ENCODE data around the gene FKBP10. TPM values are rescaled to one million over a fixed set of nuclear protein-coding genes. Genes with fewer than 3 reads are reported as not detected.

Gene FKBP10
- total and polyA plus RNA-seq, 9 of the 15 experiments (the other 6 are each of a cell fraction or from before 2014, with no cell fraction given) = 0.03 to 3.0 (median 1.4) TPM; not detected in 1

DNA sequence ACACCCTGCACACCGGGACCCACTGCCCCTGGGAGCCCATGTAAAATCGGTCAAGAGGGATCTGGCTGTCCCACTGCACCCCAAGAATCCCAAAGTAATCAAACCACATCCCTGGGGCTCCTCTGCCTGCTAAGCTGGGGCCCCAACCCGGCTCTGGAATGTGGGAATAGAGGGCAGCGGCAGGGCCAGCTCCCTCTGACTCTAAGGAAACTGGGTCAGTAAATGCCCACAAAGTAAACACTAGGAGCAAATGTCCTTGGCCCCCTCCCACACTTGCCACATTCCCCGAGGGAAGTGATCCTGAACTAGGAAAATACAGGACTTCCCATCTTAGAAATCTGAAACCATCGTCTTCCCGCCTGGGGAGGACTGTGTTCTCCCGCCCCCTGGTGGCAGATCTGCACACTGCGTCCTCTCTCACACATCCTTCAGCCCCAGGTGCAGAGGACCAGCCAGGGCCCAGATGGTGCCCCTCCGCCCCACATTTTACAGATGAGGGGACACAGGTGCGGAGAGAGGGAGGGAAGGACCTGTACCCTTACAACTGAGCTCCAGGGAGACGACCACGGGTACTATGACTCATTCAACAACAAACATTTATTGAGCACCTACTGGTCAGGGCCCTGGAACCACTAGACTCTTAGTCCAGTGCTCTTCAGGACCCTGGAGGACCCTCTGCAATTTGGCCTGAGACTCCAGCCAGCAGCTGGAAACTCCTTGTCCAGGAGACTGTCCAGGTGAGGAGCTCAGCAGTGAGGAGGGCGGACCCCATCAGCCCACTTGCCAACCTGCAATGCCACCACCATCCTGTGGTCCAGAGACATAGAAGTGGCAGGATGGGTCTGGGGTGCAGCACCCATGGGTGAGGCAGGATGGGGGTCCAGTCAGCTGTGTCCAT is 11.2 kb upstream of the FKBP10 start (continued):
- TF ChIP-seq, protein P1, sequence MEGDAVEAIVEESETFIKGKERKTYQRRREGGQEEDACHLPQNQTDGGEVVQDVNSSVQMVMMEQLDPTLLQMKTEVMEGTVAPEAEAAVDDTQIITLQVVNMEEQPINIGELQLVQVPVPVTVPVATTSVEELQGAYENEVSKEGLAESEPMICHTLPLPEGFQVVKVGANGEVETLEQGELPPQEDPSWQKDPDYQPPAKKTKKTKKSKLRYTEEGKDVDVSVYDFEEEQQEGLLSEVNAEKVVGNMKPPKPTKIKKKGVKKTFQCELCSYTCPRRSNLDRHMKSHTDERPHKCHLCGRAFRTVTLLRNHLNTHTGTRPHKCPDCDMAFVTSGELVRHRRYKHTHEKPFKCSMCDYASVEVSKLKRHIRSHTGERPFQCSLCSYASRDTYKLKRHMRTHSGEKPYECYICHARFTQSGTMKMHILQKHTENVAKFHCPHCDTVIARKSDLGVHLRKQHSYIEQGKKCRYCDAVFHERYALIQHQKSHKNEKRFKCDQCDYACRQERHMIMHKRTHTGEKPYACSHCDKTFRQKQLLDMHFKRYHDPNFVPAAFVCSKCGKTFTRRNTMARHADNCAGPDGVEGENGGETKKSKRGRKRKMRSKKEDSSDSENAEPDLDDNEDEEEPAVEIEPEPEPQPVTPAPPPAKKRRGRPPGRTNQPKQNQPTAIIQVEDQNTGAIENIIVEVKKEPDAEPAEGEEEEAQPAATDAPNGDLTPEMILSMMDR (IDR thresholded peaks at IDR 0.05 in 2 of 3, conservative IDR thresholded peaks at IDR 0.05 in 1 of 3; ENCODE audit: insufficient read depth in 2 of 3, low read depth in 1 of 3, low read length in 3 of 3) = peak; percentile 92 to 97 (median 93)
- TF ChIP-seq TEAD4 (IDR thresholded peaks at IDR 0.05; ENCODE audit: low read length) (0 out of 2 replicates have a peak, but pooled peaks have one; percentile 37), TEAD4 (CRISPR knock-in tag; IDR thresholded peaks at IDR 0.05; ENCODE audit: borderline replicate concordance) (no peak), CREM (IDR thresholded peaks at IDR 0.05; ENCODE audit: low read depth) (0 out of 2 replicates have a peak, but pooled peaks have one; percentile 27), RBM14 (IDR thresholded peaks at IDR 0.05; ENCODE audit: borderline replicate concordance, insufficient read depth, low read depth, low read length) (no peak), ZNF239 (CRISPR knock-in tag; IDR thresholded peaks at IDR 0.05) (no peak), ARID2 (IDR thresholded peaks at IDR 0.05) (peak; percentile 97), TAF1 (IDR thresholded peaks at IDR 0.05; ENCODE audit: control insufficient read depth, extremely low read depth, insufficient read depth, low read length, severe bottlenecking) (no peak), CHD4 (IDR thresholded peaks at IDR 0.05; ENCODE audit: insufficient read depth, insufficient replicate concordance, low read depth, low read length, poor library complexity, severe bottlenecking) (no peak), PHB2 (IDR thresholded peaks at IDR 0.05; ENCODE audit: low read depth) (no peak), PTBP1 (IDR thresholded peaks at IDR 0.05; ENCODE audit: low read depth, low read length) (no peak), SMC3 (conservative IDR thresholded peaks at IDR 0.05; ENCODE audit: insufficient read depth, low read depth, low read length) (peak; percentile 98), HMG20A (CRISPR knock-in tag; conservative IDR thresholded peaks at IDR 0.05) (no peak), SRSF9 (IDR thresholded peaks at IDR 0.05; ENCODE audit: borderline replicate concordance, low read depth, low read length) (no peak)
- TF ChIP-seq, protein P2, sequence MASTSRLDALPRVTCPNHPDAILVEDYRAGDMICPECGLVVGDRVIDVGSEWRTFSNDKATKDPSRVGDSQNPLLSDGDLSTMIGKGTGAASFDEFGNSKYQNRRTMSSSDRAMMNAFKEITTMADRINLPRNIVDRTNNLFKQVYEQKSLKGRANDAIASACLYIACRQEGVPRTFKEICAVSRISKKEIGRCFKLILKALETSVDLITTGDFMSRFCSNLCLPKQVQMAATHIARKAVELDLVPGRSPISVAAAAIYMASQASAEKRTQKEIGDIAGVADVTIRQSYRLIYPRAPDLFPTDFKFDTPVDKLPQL (IDR thresholded peaks at IDR 0.05; ENCODE audit: extremely low read depth, insufficient read length) = no peak
- TF ChIP-seq, protein P3, sequence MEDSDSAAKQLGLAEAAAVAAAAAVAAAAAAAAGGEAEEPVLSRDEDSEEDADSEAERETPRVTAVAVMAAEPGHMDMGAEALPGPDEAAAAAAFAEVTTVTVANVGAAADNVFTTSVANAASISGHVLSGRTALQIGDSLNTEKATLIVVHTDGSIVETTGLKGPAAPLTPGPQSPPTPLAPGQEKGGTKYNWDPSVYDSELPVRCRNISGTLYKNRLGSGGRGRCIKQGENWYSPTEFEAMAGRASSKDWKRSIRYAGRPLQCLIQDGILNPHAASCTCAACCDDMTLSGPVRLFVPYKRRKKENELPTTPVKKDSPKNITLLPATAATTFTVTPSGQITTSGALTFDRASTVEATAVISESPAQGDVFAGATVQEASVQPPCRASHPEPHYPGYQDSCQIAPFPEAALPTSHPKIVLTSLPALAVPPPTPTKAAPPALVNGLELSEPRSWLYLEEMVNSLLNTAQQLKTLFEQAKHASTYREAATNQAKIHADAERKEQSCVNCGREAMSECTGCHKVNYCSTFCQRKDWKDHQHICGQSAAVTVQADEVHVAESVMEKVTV (CRISPR knock-in tag; IDR thresholded peaks at IDR 0.05) = peak; percentile 79
- TF ChIP-seq, protein P4, sequence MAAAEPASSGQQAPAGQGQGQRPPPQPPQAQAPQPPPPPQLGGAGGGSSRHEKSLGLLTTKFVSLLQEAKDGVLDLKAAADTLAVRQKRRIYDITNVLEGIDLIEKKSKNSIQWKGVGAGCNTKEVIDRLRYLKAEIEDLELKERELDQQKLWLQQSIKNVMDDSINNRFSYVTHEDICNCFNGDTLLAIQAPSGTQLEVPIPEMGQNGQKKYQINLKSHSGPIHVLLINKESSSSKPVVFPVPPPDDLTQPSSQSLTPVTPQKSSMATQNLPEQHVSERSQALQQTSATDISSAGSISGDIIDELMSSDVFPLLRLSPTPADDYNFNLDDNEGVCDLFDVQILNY (CRISPR knock-in tag; IDR thresholded peaks at IDR 0.05) = no peak

All from K562 (cell line).